IPS-15b (cell line): ENCODE results near the gene COPS7B.

Experiments
- H3K27me3 ChIP-seq: one replicate; pipeline ENCODE4 v1.6.1; 2013; ENCODE audit warnings: low read length; ENCODE audit not compliant: control insufficient read depth, insufficient read depth
- H3K36me3 ChIP-seq: one replicate; pipeline ENCODE4 v1.6.1; 2013; ENCODE audit warnings: low read length; ENCODE audit not compliant: control insufficient read depth, insufficient read depth
- H3K4me1 ChIP-seq: one replicate; pipeline ENCODE4 v1.6.1; 2013; ENCODE audit warnings: mild to moderate bottlenecking, low read length; ENCODE audit not compliant: control insufficient read depth, insufficient read depth
- H3K4me3 ChIP-seq: one replicate; pipeline ENCODE4 v1.5.1; 2013; ENCODE audit warnings: low read depth, low read length
- H3K9ac ChIP-seq: one replicate; pipeline ENCODE4 v1.6.1; 2013; ENCODE audit warnings: low read depth, mild to moderate bottlenecking, low read length
- H3K9me3 ChIP-seq: one replicate; pipeline ENCODE4 v1.6.1; 2013; ENCODE audit warnings: mild to moderate bottlenecking, low read length; ENCODE audit not compliant: control insufficient read depth, insufficient read depth

COPS7B gene

DNA sequence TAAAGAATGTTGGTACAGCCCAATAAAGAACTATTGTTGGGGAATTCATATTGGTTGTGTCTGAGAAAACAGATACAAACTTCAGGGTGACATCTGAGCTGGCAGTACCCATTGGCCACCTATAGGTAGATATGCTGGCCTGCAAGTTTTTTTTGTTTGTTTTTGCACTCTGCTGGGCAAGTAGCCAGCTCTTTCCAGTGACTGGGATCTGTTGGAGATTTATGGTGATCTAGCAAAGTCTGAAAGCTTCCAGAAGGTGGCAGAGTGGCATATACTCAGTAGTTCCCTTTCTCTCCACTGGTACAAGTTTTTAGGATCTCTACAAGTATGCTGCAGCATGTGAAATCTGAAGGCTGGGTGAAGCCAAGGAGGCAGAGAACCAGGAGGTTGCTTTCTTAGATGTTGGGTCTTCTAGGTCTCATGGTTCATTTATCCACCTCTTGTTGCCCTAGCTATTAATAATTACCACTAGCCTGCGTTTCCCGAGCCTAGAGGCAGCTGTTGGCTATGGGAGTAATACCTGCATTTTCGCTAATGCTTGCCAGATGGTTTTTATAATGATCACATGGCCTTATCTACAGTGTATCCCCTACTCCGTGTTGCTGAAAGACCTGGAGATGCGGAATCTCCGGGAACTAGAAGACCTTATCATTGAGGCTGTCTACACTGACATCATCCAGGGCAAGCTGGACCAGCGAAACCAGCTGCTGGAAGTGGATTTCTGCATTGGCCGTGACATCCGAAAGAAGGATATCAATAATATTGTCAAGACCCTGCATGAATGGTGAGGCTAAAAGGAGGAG is 9.5 kb downstream of the COPS7B start:
- no peak overlapping the region for H3K9ac ChIP-seq
- H3K4me1 ChIP-seq: no peaks in the 10 kb centered on the region
- no peak overlapping the region for H3K4me3 ChIP-seq
- no peaks in the 10 kb centered on the region for H3K27me3 ChIP-seq
- H3K9me3 ChIP-seq: no peaks in the 10 kb centered on the region
- peaks cover 20% of the 10 kb centered on the region for H3K36me3 ChIP-seq

DNA sequence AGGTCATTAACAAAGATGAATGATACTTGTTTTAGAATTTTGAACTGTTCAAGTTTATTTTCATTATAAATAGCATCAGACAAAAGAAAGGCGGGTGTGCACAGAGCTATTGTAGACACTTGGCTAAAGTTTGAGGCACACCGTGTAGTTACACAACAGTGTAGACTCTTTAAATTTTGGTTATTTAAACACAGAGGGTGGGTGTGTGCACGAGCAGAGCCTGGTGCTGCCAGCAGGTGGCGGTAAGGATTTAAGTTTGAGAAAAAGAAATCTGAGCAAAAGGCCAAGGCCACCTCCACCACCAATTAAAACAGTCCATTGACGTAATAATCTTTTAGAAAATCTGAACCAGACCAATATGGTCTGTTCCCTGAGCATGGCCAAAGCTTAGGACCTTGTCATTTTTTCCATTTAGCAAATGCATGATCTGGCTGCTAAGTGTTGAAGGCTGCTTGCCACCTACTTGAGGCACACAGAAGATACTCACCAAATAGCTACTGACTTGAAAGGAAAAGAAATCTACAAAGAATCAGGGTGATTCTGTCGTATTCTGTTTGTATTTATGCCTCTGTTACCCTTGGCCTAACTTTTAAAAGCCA is 14.3 kb downstream of the COPS7B start:
- peaks cover 11% of the 10 kb centered on the region for H3K36me3 ChIP-seq

DNA sequence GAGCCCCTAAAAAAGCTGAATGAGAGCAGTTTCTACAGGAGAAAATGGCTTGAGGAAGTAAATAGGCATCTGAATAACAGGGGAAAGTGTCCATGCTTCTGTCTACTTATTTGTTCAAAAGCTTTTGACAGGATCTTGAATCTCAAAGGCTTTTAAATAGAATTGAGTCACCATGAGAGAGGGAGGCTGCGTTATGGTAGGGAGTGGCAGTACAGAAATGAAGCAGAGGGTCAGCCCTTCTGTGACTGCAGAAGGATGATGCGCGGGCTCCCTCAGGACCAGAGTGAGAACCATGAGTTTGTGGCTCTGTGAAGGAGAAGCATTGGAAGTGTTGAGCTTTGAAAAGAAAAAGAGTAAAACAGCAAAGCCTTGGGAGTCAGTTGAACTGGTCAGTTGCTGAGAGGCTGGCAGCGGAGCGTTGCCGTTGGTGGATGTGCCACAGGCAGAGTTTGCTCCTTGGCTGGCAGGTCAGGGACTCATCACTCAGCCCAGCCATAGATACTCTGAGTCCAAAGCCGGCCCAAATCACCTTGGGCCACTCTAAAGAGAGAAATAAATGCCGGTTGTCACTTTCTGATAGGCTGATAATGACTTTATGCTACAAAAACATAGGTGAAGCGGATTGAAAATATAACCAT is 17.4 kb downstream of the COPS7B start:
- Histone ChIP-seq H3K9me3 (no peaks in the 10 kb centered on the region), H3K4me1 (peaks cover 5% of the 10 kb centered on the region), H3K36me3 (peaks cover 14% of the 10 kb centered on the region), H3K9ac (no peak overlapping the region), H3K4me3 (no peak overlapping the region), H3K27me3 (no peaks in the 10 kb centered on the region)

More for the DNA sequence above, 14.3 kb downstream of the COPS7B start:
- no peak overlapping the region for H3K9ac ChIP-seq
- H3K4me3 ChIP-seq: no peak overlapping the region
- no peaks in the 10 kb centered on the region for H3K27me3 ChIP-seq
- H3K9me3 ChIP-seq: no peaks in the 10 kb centered on the region
- peaks cover 5% of the 10 kb centered on the region for H3K4me1 ChIP-seq

DNA sequence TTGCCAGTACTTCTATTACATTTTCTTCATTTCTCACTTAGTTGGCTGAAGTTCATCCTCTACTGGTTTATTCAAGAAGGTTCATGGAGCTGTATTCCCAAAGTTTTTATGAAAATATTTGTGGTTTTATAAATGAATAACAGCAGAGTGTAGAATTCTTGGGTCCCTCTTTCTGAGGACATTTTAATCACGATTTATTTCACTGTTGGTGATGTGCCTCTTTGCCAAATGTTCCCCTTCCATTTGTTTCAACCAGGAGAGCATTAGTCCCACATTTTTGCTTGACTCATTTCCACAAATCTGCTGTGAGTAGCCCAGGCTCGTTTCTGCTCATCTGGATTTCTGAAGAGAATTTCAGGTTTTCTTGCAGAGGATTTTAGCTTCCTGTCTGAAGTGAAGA is 20.8 kb downstream of the COPS7B start:
- no peaks in the 10 kb centered on the region for H3K27me3 ChIP-seq
- H3K9me3 ChIP-seq: no peaks in the 10 kb centered on the region
- peaks cover 5% of the 10 kb centered on the region for H3K4me1 ChIP-seq
- H3K36me3 ChIP-seq: peaks cover 21% of the 10 kb centered on the region
- no peak overlapping the region for H3K9ac ChIP-seq
- no peak overlapping the region for H3K4me3 ChIP-seq

DNA sequence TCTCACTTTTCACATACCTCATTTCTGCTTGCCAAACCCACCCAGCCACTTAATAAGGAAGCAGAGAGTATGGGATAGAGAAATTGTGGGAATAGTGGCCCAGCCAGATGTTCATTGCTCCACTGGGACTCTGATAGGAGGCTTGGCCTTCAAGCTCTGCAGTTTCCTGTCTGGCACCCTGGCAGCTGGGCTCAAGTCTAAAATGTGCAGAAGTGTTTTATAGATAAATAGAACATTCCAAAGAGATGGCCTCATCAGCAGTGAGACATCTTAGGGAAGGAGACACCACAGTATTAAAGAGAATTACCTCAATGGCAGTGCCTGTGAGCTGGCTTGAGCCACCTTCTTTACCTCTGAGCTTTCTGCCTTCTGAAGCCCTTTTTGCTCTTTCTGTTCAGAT is 24.7 kb downstream of the COPS7B start:
- H3K9ac ChIP-seq: no peak overlapping the region
- H3K9me3 ChIP-seq: no peaks in the 10 kb centered on the region
- no peaks in the 10 kb centered on the region for H3K4me1 ChIP-seq
- H3K36me3 ChIP-seq: peaks cover 15% of the 10 kb centered on the region
- no peak overlapping the region for H3K4me3 ChIP-seq
- no peaks in the 10 kb centered on the region for H3K27me3 ChIP-seq

DNA sequence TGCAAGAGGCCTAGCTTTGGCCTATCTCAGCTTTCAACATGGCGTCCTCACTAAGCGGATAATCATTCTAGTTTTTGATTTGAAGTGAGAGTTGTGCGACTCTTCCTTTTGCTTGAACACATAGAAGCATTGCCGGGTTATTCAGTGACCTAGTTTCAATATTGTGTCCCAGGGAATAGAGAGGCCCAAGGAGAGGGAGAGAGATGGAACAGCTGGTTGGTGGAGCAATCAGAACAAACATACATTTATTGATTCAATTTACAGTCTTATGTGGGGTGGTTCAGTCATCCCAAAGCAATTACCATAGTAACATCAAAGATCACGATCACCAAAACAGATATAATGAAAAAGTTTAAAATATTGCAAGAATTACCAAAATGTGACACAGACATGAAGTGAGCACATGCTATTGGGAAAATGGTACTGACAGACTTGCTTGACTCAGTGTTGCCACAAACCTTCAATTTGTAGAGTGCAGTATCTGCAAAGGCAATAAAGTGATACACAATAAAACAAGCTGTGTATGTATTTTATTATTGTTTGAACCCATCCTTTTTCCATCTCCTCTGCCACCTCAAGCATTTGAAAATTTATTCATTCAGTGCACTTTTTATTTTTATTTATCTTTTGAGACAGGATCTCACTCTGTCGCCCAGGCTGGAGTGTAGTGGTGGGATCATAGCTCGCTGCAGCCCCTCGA is 30.2 kb downstream of the COPS7B start:
- Histone ChIP-seq H3K36me3 (no peaks in the 10 kb centered on the region), H3K9ac (no peak overlapping the region), H3K4me3 (no peak overlapping the region), H3K4me1 (no peaks in the 10 kb centered on the region), H3K27me3 (no peaks in the 10 kb centered on the region), H3K9me3 (no peaks in the 10 kb centered on the region)

DNA sequence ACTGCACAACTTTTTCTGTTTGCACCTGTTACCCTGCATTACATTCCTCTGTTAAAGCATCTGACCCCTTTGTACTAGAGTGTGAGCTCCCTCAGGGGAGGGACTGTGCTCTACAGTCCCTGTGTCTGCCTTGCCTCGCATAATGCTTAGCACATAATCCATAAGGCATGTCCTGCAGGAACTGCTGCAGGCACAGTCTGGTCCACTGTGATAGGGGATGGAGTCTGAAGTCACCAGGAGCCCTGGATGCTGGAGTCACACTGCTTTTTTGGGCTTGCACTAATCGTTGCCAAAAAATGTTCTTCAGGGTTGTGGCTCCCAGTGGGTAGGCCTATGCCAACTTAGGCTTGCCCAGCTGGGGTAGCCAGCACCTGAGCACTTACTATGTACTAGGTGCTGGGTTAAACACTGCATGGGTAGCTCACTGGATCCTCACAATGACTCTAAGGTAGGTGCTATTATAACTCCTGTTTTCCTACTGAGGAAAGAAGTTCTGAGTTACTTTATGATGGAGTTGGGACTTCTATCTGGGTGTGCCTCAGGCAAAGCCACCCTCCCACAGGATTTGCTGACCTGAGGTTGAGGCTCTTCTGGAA is 33.3 kb downstream of the COPS7B start:
- Histone ChIP-seq H3K36me3 (no peaks in the 10 kb centered on the region), H3K4me3 (no peak overlapping the region), H3K9ac (no peak overlapping the region), H3K9me3 (no peaks in the 10 kb centered on the region), H3K27me3 (no peaks in the 10 kb centered on the region), H3K4me1 (no peaks in the 10 kb centered on the region)

DNA sequence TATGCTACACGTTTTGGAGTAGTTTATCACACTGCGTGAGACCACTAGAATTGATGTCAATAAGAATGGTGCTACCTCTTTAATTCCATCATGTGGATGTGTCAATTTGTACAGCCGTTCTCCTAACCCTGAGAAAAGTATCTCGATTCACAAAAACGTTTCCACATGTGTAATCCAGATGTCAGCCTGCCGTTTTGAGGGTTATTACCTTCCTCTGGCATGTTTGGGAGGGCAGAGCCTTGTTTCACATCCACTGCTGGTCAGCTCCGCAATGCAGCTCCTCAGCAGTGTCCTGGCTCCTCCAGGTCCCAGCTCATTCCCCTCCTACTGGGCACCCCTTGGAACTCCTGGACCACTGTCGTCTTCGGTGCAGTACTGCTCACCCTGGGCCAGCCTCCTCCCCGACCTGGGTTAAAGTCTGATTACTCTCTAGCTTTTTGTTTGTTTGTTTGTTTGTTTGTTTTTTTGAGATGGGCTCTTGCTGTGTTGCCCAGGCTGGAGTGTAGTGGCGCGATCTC is 34.6 kb downstream of the COPS7B start:
- Histone ChIP-seq H3K36me3 (no peaks in the 10 kb centered on the region), H3K4me1 (no peaks in the 10 kb centered on the region), H3K9me3 (no peaks in the 10 kb centered on the region), H3K4me3 (no peak overlapping the region), H3K9ac (no peak overlapping the region), H3K27me3 (no peaks in the 10 kb centered on the region)

DNA sequence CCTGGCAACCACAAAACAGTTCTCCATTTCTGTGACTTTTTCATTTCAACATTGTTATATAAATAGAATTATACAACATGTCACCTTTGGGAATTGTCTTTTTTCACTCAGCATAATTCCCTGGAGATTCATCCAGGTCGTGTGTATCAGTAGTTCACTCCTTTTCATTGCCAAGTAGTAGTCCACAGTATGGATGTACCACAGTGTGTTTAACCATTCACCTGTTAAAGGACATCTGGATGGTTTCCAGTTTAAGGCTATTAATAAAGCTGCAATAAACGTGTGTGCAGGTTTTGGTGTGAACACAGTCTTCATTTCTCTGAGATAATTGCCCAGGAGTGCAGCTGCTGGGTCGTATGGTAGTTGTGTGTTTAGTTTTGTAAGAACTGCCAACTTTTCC is 35.7 kb downstream of the COPS7B start:
- H3K36me3 ChIP-seq: no peaks in the 10 kb centered on the region
- no peaks in the 10 kb centered on the region for H3K9me3 ChIP-seq
- no peak overlapping the region for H3K4me3 ChIP-seq
- no peaks in the 10 kb centered on the region for H3K27me3 ChIP-seq
- H3K9ac ChIP-seq: no peak overlapping the region
- no peaks in the 10 kb centered on the region for H3K4me1 ChIP-seq

DNA sequence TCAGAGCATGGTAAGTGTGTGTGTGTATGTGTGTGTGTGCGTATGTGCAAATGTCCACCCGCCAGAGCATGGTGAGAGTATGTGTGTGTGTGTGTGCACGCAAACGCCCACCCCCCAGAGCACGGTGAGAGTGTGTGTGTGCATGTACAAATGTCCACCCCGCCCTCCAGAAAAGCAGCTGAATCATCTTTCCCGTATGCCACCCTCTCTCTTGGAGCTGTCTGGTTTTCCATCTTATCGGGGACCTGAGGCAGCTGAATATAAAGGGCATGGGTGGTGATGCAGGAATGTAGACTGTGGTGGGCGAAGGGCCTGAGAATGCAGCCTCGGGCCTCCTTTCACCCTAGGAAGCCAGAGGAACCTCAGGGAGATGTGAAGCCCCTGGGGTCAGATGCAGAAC is 66.9 kb downstream of the COPS7B start:
- no peaks in the 10 kb centered on the region for H3K27me3 ChIP-seq
- no peaks in the 10 kb centered on the region for H3K36me3 ChIP-seq
- no peak overlapping the region for H3K4me3 ChIP-seq
- H3K9ac ChIP-seq: no peak overlapping the region
- H3K4me1 ChIP-seq: no peaks in the 10 kb centered on the region
- no peaks in the 10 kb centered on the region for H3K9me3 ChIP-seq

DNA sequence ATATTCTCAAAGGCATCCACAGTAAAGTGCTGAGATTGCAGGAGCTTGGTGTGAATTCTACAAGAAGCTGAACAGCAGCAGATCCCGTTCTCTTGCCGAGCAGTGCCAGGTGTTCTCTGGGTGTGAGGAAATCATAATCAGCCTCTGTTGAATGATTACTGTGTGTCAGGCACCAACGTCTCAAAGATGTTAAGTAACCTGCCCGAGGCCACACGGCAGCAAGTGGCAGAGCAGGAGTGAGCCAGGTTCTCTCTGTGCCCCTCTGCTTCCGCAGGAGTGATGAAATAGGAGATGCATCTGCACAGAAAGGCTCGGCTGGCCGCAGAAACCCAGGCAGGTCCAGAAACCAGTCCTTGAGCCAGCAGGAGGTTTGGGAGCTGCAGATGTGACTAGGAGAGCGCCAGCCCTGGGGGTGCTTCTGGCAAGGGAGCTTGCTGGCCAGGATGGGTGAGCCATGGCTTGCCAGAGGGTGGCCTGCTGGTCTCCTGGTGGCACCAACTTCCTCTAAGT is 68.4 kb downstream of the COPS7B start:
- Histone ChIP-seq H3K4me1 (no peaks in the 10 kb centered on the region), H3K27me3 (no peaks in the 10 kb centered on the region), H3K36me3 (no peaks in the 10 kb centered on the region), H3K9ac (no peak overlapping the region), H3K9me3 (no peaks in the 10 kb centered on the region), H3K4me3 (no peak overlapping the region)
